Neural progenitor cell (in vitro differentiated cells): Measurements from ENCODE around the gene HYI.

ENCODE experiments used
- EZH2 ChIP-seq: fragments of 200-600 bp; sonication (generic); IDR thresholded peaks from 2 replicates; pipeline ENCODE4 v1.6.1; 2017; ENCODE audit warnings: antibody characterized with exemption, mild to moderate bottlenecking, moderate library complexity
- TF ChIP-seq, protein P1 (sequence below): fragments of 200-600 bp; sonication (generic); IDR thresholded peaks from 2 replicates; pipeline ENCODE4 v1.5.1; 2017; ENCODE audit warnings: antibody characterized with exemption, mild to moderate bottlenecking

DNA sequence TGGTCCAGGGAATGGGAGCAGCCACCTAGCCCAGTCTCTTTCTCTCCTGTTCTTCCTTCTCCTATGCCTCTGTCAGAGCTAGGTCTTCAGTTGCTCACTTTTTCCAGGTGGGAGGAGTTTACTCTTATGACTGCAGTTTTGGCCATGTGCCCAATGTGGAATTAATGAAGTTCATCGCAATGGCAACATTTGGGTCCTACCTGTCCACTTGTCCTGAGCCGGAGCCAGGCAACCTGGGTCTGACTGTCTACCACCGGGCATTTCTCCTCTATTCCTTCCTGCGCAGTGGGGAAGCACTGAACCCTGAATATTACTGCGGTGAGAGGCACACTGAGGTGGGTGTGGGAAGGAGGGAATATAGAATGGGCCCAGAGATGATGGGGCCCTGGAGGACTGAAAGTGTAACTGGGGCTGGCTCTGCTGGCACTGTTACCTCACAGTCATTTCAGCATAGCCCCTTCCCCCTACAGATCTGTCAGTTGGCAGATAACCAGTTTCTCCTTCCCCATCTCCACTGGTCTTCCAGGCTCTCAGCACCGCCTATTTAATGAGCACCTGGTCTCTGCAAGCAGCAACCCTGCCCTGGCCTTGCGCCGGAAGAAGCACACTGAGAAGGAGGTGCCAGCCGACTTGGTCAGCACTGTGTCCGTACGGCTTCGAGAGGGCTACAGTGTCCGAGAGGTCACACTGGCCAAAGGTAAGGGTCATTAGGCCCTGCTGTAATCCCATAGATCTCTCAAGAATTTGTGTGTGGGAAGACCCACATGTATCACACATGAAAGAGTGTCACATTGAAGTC, 33.9 kb downstream of the HYI start:
- no peak for TF ChIP-seq EZH2
- TF ChIP-seq, protein P1, sequence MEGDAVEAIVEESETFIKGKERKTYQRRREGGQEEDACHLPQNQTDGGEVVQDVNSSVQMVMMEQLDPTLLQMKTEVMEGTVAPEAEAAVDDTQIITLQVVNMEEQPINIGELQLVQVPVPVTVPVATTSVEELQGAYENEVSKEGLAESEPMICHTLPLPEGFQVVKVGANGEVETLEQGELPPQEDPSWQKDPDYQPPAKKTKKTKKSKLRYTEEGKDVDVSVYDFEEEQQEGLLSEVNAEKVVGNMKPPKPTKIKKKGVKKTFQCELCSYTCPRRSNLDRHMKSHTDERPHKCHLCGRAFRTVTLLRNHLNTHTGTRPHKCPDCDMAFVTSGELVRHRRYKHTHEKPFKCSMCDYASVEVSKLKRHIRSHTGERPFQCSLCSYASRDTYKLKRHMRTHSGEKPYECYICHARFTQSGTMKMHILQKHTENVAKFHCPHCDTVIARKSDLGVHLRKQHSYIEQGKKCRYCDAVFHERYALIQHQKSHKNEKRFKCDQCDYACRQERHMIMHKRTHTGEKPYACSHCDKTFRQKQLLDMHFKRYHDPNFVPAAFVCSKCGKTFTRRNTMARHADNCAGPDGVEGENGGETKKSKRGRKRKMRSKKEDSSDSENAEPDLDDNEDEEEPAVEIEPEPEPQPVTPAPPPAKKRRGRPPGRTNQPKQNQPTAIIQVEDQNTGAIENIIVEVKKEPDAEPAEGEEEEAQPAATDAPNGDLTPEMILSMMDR, result no peak
